Activated naive CD4-positive, alpha-beta T cell (primary cell): ENCODE results near the gene OR5T3.
"Not testable (repeated sequence)": the region's sequence is repeated elsewhere in the genome, so short reads cannot be mapped to it uniquely, and the experiment has no call there.

ENCODE experiments used
- DNase-seq, 4 experiments: peaks; one replicate each; lab custom pipeline; 2025; lab: John Stamatoyannopoulos, UW

Gene OR5T3

DNA sequence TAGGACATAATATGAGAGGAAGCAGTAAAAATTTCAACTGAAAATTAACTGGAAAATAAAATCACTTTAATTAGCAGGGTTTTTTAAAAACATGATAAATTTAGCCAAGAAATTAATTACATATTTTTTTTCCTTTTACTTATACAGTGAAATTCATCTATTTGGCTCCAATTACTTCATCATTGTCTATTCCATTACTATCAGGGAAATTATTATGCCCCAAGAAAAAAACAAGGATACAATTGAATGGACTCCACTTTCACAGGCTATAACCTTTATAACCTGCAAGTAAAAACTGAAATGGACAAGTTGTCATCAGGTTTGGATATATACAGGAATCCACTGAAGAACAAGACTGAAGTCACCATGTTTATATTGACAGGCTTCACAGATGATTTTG lies at the start of gene OR5T3:
Gene OR5T3 (plus strand): TSS at position 301 of the 400 bp plus-strand sequence. CDS start 0 bp downstream, at position 301.
- DNase-seq, result no peak

DNA sequence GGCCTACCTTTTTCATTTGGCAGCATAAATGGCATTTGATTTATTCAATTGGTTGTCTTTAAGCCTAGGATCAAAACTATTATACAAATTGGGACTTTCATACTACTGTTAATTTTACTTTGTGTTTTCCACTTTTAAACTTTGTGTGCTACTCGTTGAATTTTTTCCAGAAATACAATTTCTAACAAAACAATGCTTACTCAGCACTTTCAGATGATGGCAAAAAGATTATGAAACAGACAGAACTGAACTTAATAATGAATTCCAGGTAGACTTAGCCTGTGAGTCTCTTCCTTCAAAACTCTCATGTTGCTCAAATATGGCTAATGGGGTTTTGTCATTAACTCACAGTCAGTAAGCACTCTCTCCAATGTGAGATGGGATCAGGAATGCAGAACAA lies 44.3 kb upstream of the OR5T3 start:
- no peak for DNase-seq

DNA sequence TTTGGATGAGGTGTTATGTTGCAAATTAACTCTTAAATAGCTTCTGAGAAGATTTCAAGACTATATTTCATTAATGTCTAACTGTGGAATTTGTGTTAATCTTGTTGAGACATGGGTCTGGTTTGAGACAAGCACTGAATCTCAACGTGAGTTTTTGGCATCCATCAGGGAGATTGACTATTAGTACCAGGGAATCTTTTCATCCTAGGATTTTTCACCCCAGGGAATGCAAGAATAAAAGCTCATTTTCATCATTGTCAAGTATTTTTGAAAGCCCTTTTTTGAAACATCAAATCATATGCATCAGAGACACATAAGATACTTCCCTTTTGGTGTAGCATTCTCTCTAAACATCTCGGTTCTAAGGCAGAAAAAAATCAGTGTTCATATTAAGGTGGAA lies 37.5 kb upstream of the OR5T3 start:
- no peak for DNase-seq

DNA sequence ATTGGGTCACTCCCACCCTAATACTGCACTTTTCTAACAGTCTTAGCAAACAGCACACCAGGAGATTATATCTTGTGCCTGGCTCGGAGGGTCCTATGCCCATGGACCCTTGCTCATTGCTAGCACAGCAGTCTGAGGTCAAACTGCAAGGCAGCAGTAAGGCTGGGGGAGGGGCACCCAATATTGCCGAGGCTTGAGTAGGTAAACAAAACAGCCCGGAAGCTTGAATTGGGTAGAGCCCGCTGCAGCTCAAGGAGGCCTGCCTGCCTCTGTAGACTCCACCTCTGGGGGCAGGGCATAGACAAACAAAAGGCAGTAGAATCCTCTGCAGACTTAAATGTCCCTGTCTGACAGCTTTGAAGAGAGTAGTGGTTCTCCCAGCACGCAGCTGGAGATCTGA lies 32.3 kb upstream of the OR5T3 start:
- DNase-seq, result not testable (repeated sequence)

DNA sequence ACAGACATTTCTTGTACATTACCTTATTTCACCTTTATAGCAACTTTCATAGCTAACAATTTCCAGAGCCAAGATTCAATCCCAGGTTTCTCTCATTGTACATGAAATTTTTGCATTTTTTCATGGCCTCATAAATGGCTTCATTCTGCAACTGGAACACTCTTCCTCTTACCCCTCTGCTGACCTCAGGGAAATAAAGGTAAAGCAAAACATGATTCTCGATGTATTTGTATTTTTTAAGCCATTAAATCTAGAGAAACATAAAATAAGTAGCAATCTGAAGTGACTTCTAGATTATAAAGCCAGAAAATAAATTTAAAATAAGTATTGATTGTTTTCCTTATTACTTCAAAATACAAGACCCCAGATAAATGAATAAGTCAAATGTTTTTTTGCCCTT lies 17.9 kb upstream of the OR5T3 start, which contains the start of gene OR5T2:
Gene OR5T2 (minus strand): TSS at position 101 of the 400 bp plus-strand sequence. CDS start 1,193 bp downstream, outside the sequence.
- no peak for DNase-seq

DNA sequence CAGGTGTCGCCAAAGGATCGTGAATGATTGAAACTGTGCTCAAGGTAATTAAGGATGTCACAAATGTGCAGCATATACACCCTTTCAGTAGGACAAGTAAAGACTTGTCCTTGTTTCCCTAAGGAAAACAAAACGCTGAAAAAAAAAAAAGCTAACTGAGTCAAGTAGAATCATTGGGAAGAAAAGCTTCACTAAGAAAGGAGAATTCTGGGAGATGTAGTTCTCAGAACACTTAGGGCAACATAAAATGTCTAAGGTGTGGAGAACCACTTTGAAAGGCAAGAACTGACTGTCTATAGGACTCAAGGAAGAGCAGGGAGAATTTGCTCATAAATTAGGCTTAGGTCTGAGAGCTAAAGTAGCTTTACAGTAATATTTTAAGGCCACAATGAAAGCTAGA lies 19.0 kb downstream of the OR5T3 start:
- DNase-seq, result no peak

DNA sequence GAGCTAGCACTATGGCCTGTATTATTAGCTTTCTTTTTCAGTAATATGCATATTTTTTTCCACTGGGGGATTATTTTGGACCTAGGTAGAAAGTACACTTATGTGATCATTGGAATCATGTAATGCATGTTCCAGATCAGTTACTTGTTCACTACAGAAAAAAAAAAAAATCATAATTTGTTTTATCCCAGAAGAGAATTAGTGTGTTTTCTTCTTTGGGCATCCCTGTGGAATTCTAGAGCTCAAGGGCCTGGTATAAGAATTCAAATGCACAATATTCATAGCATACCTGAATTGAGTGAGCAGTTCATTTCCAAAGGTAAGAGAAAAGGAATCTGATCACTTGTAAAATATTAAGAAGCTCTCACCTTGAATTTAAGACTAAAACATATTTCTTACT lies 21.8 kb downstream of the OR5T3 start, which contains the start of gene OR5T1:
Gene OR5T1 (plus strand): TSS at position 301 of the 400 bp plus-strand sequence. CDS start 1,485 bp downstream, outside the sequence.
- DNase-seq, result no peak

DNA sequence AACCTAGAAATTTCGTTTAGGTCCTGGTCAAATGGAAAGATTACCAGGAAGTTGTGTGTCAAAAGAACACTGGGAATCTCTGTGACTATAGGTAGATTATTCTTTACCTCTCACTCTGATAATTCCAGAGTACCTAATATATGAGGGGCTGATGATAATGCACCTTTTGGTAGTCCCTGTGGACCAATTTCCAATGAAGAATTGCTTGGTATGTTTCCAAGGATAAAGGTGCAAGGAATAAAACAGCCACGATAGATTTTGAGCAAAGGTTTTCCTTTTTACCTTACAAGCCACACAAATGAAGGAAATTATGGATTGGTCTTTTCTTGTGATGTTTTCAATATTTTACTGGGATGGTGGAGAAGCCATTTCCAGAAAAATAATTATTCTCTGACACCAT lies 40.1 kb downstream of the OR5T3 start, which contains the start of gene OR8H1:
Gene OR8H1 (minus strand): TSS at position 101 of the 400 bp plus-strand sequence. CDS start 1,192 bp downstream, outside the sequence.
- DNase-seq, result no peak

DNA sequence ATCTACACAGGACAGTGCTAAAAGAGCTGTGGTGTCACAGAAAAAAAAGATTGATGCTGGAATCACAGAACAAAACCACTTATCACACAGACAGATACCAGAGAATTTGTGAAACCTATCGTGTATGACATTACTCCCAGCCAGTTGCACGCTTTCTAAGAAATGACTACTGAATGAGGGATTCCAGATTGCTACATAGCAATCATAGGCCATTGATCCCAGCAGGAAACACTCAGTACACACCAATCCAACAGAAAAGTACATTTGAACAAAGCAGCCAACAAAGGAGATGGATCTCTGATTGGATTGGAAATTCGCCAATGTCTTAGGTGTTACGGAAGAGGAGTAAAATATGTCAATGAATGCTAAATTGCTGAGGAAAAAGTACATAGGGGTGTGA lies 44.8 kb downstream of the OR5T3 start:
- no peak for DNase-seq
